ENCODE measurements around the gene MNDA. TPM values are rescaled to one million over a fixed set of nuclear protein-coding genes. Genes with fewer than 3 reads are reported as not detected.

The MNDA gene
- total RNA-seq, 4 donors from 2014 or later = 3.3 to 5.7 (median 4.3) TPM

GRCh38 chr1:158809862-158810261, 21.3 kb upstream of the MNDA start:
- no peaks in the 10 kb centered on the region for H3K9me3 ChIP-seq
- no peak overlapping the region for H3K4me3 ChIP-seq
- H3K4me1 ChIP-seq = no peaks in the 10 kb centered on the region
- 78 to 80% methylated on average over 5 of the region's 5 CpGs for WGBS, 2 donors
- H3K27me3 ChIP-seq = no peaks in the 10 kb centered on the region
- no peak overlapping the region for H3K27ac ChIP-seq
- DNase-seq (ENCODE audit: low spot score in 2 of 2) = no peak
- TF ChIP-seq CTCF (IDR thresholded peaks at IDR 0.05) = no peak
- TF ChIP-seq EP300 (IDR thresholded peaks at IDR 0.05) = peak in 1 of 2 donors; percentile 45
- no peak for TF ChIP-seq POLR2A (IDR thresholded peaks at IDR 0.05)
- no peaks in the 10 kb centered on the region for H3K36me3 ChIP-seq

GRCh38 chr1:158810311-158810710, 20.8 kb upstream of the MNDA start:
- Histone ChIP-seq H3K9me3 (no peaks in the 10 kb centered on the region), H3K36me3 (no peaks in the 10 kb centered on the region), H3K27ac (no peak overlapping the region), H3K4me3 (no peak overlapping the region), H3K27me3 (no peaks in the 10 kb centered on the region), H3K4me1 (no peaks in the 10 kb centered on the region)
- 65 to 78% methylated on average over 4 of the region's 4 CpGs for WGBS, 2 donors
- TF ChIP-seq POLR2A (IDR thresholded peaks at IDR 0.05) (no peak), EP300 (IDR thresholded peaks at IDR 0.05) (no peak), CTCF (IDR thresholded peaks at IDR 0.05) (no peak)
- DNase-seq (ENCODE audit: low spot score in 2 of 2) = no peak

GRCh38 chr1:158812336-158812735, 18.8 kb upstream of the MNDA start:
- no peaks in the 10 kb centered on the region for H3K27me3 ChIP-seq
- no peaks in the 10 kb centered on the region for H3K36me3 ChIP-seq
- no peak for TF ChIP-seq EP300 (IDR thresholded peaks at IDR 0.05)
- no peak for TF ChIP-seq CTCF (IDR thresholded peaks at IDR 0.05)
- no peak for TF ChIP-seq POLR2A (IDR thresholded peaks at IDR 0.05)
- H3K27ac ChIP-seq = no peak overlapping the region
- no peak for DNase-seq (ENCODE audit: low spot score in 2 of 2)
- WGBS, 2 donors = 68 to 85% methylated on average over 2 of the region's 2 CpGs
- no peaks in the 10 kb centered on the region for H3K9me3 ChIP-seq
- no peak overlapping the region for H3K4me3 ChIP-seq
- H3K4me1 ChIP-seq = no peaks in the 10 kb centered on the region

DNA sequence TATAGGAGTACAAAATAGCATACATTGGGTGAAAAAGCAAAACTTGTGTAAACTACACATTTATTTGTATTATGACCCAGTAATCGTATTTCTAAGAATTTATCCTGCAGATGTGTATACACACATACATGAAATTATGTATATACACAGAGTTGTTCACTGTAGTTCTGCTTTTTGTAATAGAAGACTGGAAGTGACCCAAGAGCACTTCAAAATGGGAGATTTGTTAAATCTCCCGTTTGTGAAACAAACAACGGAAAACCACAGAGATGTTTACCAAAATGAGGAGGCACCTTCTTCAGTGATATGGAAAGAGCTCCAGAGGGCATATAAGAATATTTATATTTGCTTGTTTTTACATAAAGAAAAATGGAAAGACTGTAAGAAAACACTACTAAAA, 18.0 kb upstream of the MNDA start:
- TF ChIP-seq CTCF (IDR thresholded peaks at IDR 0.05) = no peak
- H3K4me1 ChIP-seq = no peaks in the 10 kb centered on the region
- H3K9me3 ChIP-seq = no peaks in the 10 kb centered on the region
- H3K27me3 ChIP-seq = no peaks in the 10 kb centered on the region
- no peak overlapping the region for H3K4me3 ChIP-seq
- no peak for DNase-seq (ENCODE audit: low spot score in 2 of 2)
- H3K27ac ChIP-seq = no peak overlapping the region
- H3K36me3 ChIP-seq = no peaks in the 10 kb centered on the region
- WGBS, 2 donors = 52 to 60% methylated on average over 3 of the region's 3 CpGs

- Histone ChIP-seq H3K27me3 (no peaks in the 10 kb centered on the region), H3K9me3 (no peaks in the 10 kb centered on the region), H3K4me3 (no peak overlapping the region), H3K27ac (no peak overlapping the region), H3K4me1 (no peaks in the 10 kb centered on the region), H3K36me3 (no peaks in the 10 kb centered on the region)
- 80 to 88% methylated on average over 1 of the region's 1 CpG for WGBS, 2 donors
- no peak for DNase-seq (ENCODE audit: low spot score in 2 of 2)
- TF ChIP-seq CTCF (IDR thresholded peaks at IDR 0.05) (no peak), POLR2A (IDR thresholded peaks at IDR 0.05) (no peak), EP300 (IDR thresholded peaks at IDR 0.05) (no peak)
These were observed 16.2 kb upstream of the MNDA start for GRCh38 chr1:158814970-158815369.
